Upper lobe of left lung (tissue), 6 donors: Measurements from ENCODE around the gene NBPF3. TPM values are rescaled to one million over a fixed set of nuclear protein-coding genes. Genes with fewer than 3 reads are reported as not detected.
"Not testable (repeated sequence)": the region's sequence is repeated elsewhere in the genome, so short reads cannot be mapped to it uniquely, and the experiment has no call there.

Source experiments
- ATAC-seq, 2 donors: fragments of 200-7000 bp; cut with Tn5 transposase; one replicate each; pipeline ENCODE4 v1.9.1; 2022; ENCODE audit warnings: mild to moderate bottlenecking in 2 of 2, moderate library complexity in 2 of 2; ENCODE audit not compliant: low FRiP score in 2 of 2
- DNase-seq, 2 donors: peaks; one replicate each; pipeline ENCODE4 v3.0.0-alpha.2; 2019 to 2020
- H3K27ac ChIP-seq, 4 donors: fragments of 200-600 bp; sonication (generic); one replicate each; pipeline ENCODE4 v1.5.1; 2016 to 2019
- H3K27me3 ChIP-seq, 4 donors: fragments of 200-600 bp; sonication (generic); one replicate each; pipeline ENCODE4 v1.5.1; 2017 to 2019
- H3K36me3 ChIP-seq, 4 donors: fragments of 200-600 bp; sonication (generic); one replicate each; pipeline ENCODE4 v1.5.1; 2016 to 2019
- H3K4me1 ChIP-seq, 4 donors: fragments of 200-600 bp; sonication (generic); one replicate each; pipeline ENCODE4 v1.5.1; 2018 to 2019
- H3K4me3 ChIP-seq, 4 donors: fragments of 200-600 bp; sonication (generic); one replicate each; pipeline ENCODE4 v1.5.1; 2017 to 2019; ENCODE audit warnings: mild to moderate bottlenecking in 2 of 4, moderate library complexity in 1 of 4
- H3K9me3 ChIP-seq, 4 donors: fragments of 200-600 bp; sonication (generic); one replicate each; pipeline ENCODE4 v1.5.1; 2018 to 2019
- EP300 ChIP-seq, 4 donors: sonication (generic); formaldehyde crosslinking; IDR thresholded peaks; one replicate each; pipeline ENCODE4 v1.5.1; 2017; ENCODE audit warnings: antibody characterized with exemption in 4 of 4, control low read depth in 2 of 4
- POLR2A ChIP-seq, 4 donors: fragments of 450-650 bp; IDR thresholded peaks; one replicate each; pipeline ENCODE4 v1.5.1; 2016 to 2017; ENCODE audit warnings: antibody characterized with exemption in 4 of 4, mild to moderate bottlenecking in 2 of 4
- POLR2AphosphoS5 ChIP-seq, 2 donors: sonication (generic); formaldehyde crosslinking; IDR thresholded peaks; one replicate each; pipeline ENCODE4 v1.5.1; 2017; ENCODE audit warnings: antibody characterized with exemption in 2 of 2
- WGBS, 2 donors: methylation state at CpG; one replicate each; pipeline ENCODE4 v1.1.5; 2017 to 2018; 5-methylcytosine and 5-hydroxymethylcytosine counted together
- total RNA-seq, 6 donors: library from RNA; depleted of rRNA in 4 of 6; stranded (reverse); fragments of >200 nt in 4 of 6; gene quantifications; one replicate each; pipeline versions ENCODE4 v1.1.0 to v1.2.1, GENCODE V29; 2016 to 2021
- TF ChIP-seq, protein P1 (sequence below), 6 experiments: fragments of 450-650 bp in 4 of 6; fragments of 200-600 bp in 2 of 6; sonication (generic) in 2 of 6; IDR thresholded peaks; one replicate each; pipeline ENCODE4 v1.5.1; 2016 to 2019; ENCODE audit warnings: antibody characterized with exemption in 6 of 6
- donor health status: DM: no; HTN: no; CAD: no; lungs with moderate emphysema.
- donor health status: DM: no; HTN: yes; CAD: no; lungs with severe emphysema.

NBPF3 gene
- total RNA-seq, 6 donors from 2014 or later = 5.9 to 17.3 (median 8.5) TPM

GRCh38 chr1:21429210-21429609, 10.7 kb upstream of the NBPF3 start:
- 92 to 97% methylated on average over 12 to 20 of the region's 34 CpGs for WGBS, 2 donors
- not testable (repeated sequence) for H3K4me1 ChIP-seq, H3K36me3 ChIP-seq, H3K4me3 ChIP-seq, H3K27ac ChIP-seq, H3K9me3 ChIP-seq, H3K27me3 ChIP-seq, ATAC-seq
- peak in 1 of 2 donors; percentile 73 for DNase-seq

GRCh38 chr1:21430875-21431274, 9.1 kb upstream of the NBPF3 start:
- DNase-seq = peak in 1 of 2 donors; percentile 52
- not testable (repeated sequence) for H3K27ac ChIP-seq, H3K4me3 ChIP-seq, H3K9me3 ChIP-seq, H3K4me1 ChIP-seq, H3K27me3 ChIP-seq, H3K36me3 ChIP-seq
- peak in 1 of 2 donors; percentile 32 for ATAC-seq
- 79 to 97% methylated on average over 4 to 5 of the region's 6 CpGs for WGBS, 2 donors

- peaks cover 0 to 7% (median 4%) of the 10 kb centered on the region in 4 donors for H3K4me1 ChIP-seq
Observed at GRCh38 chr1:21434394-21434793, 5.5 kb upstream of the NBPF3 start.

GRCh38 chr1:21435646-21436487, 4.1 kb upstream of the NBPF3 start:
- H3K4me3 ChIP-seq = peak overlapping the region in 2 of 4 donors; percentile 40 to 47
- H3K27ac ChIP-seq = no peak overlapping the region
- H3K4me1 ChIP-seq = peaks cover 4 to 19% (median 9%) of the 10 kb centered on the region in 4 donors
- DNase-seq (no peak), ATAC-seq (no peak)
- 81 to 86% methylated on average over 14 to 17 of the region's 20 CpGs for WGBS, 2 donors
- no peaks in the 10 kb centered on the region for H3K36me3 ChIP-seq
- H3K9me3 ChIP-seq = no peaks in the 10 kb centered on the region
- TF ChIP-seq, protein P1, sequence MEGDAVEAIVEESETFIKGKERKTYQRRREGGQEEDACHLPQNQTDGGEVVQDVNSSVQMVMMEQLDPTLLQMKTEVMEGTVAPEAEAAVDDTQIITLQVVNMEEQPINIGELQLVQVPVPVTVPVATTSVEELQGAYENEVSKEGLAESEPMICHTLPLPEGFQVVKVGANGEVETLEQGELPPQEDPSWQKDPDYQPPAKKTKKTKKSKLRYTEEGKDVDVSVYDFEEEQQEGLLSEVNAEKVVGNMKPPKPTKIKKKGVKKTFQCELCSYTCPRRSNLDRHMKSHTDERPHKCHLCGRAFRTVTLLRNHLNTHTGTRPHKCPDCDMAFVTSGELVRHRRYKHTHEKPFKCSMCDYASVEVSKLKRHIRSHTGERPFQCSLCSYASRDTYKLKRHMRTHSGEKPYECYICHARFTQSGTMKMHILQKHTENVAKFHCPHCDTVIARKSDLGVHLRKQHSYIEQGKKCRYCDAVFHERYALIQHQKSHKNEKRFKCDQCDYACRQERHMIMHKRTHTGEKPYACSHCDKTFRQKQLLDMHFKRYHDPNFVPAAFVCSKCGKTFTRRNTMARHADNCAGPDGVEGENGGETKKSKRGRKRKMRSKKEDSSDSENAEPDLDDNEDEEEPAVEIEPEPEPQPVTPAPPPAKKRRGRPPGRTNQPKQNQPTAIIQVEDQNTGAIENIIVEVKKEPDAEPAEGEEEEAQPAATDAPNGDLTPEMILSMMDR (IDR thresholded peaks at IDR 0.05) = no peak
- TF ChIP-seq POLR2AphosphoS5 (IDR thresholded peaks at IDR 0.05) = no peak
- no peak for TF ChIP-seq EP300 (IDR thresholded peaks at IDR 0.05)
- no peak for TF ChIP-seq POLR2A (IDR thresholded peaks at IDR 0.05)
- peaks cover 0 to 3% (median 0%) of the 10 kb centered on the region in 4 donors for H3K27me3 ChIP-seq

More at GRCh38 chr1:21434394-21434793, 5.5 kb upstream of the NBPF3 start:
- Histone ChIP-seq H3K27ac (no peak overlapping the region), H3K9me3 (no peaks in the 10 kb centered on the region), H3K36me3 (no peaks in the 10 kb centered on the region), H3K27me3 (peaks cover 0 to 3% (median 0%) of the 10 kb centered on the region in 4 donors), H3K4me3 (no peak overlapping the region)
- ATAC-seq (no peak), DNase-seq (no peak)
- TF ChIP-seq POLR2A (IDR thresholded peaks at IDR 0.05) (no peak), EP300 (IDR thresholded peaks at IDR 0.05) (no peak), POLR2AphosphoS5 (IDR thresholded peaks at IDR 0.05) (no peak)
- TF ChIP-seq, protein P1 (IDR thresholded peaks at IDR 0.05) = no peak
- 87 to 93% methylated on average over 3 to 6 of the region's 8 CpGs for WGBS, 2 donors

GRCh38 chr1:21436488-21437340, 3.2 kb upstream of the NBPF3 start:
- ATAC-seq (peak; percentile 25 to 66), DNase-seq (peak; percentile 45 to 82)
- no peaks in the 10 kb centered on the region for H3K9me3 ChIP-seq
- no peaks in the 10 kb centered on the region for H3K36me3 ChIP-seq
- H3K27me3 ChIP-seq = peaks cover 0 to 3% (median 0%) of the 10 kb centered on the region in 4 donors
- WGBS, 2 donors = 15 to 16% methylated on average over 19 to 40 of the region's 43 CpGs
- peaks cover 6 to 23% (median 10%) of the 10 kb centered on the region in 4 donors for H3K4me1 ChIP-seq
- H3K4me3 ChIP-seq = peak overlapping the region in 3 of 4 donors; percentile 35 to 47 (median 40)
- H3K27ac ChIP-seq = no peak overlapping the region
- TF ChIP-seq, protein P1 (IDR thresholded peaks at IDR 0.05) = no peak
- TF ChIP-seq POLR2A (IDR thresholded peaks at IDR 0.05) = no peak
- TF ChIP-seq POLR2AphosphoS5 (IDR thresholded peaks at IDR 0.05) = no peak
- TF ChIP-seq EP300 (IDR thresholded peaks at IDR 0.05) = no peak
